Stimulated activated naive CD8-positive, alpha-beta T cell treated with anti-CD3 and anti-CD28 coated beads, Interleukin-15, amount 100 ng/mL, for 72 hours (primary cell): Measurements from ENCODE around the gene ACSF3.

Source experiments
- ATAC-seq: fragments of 150-1000 bp; cut with Tn5 transposase; 2 replicates; pipeline ENCODE4 v1.10.0; 2021; ENCODE audit warnings: mild to moderate bottlenecking, moderate library complexity
- DNase-seq, 2 donors: peaks; one replicate each; pipeline ENCODE4 v3.0.0; 2021 to 2022
- H3K27ac Mint-ChIP-seq, 2 donors: one replicate each; pipeline ENCODE4 v1.8.0; 2022; ENCODE audit warnings: mild to moderate bottlenecking in 2 of 2, mixed read lengths in 2 of 2, moderate library complexity in 2 of 2
- H3K27me3 Mint-ChIP-seq: one replicate; pipeline ENCODE4 v1.8.0; 2022; ENCODE audit warnings: mixed read lengths
- H3K4me1 Mint-ChIP-seq: one replicate; pipeline ENCODE4 v1.8.0; 2022; ENCODE audit warnings: mild to moderate bottlenecking, mixed read lengths
- H3K4me3 Mint-ChIP-seq, 2 donors: one replicate each; pipeline ENCODE4 v1.8.0; 2022; ENCODE audit warnings: mild to moderate bottlenecking in 2 of 2, mixed read lengths in 2 of 2, moderate library complexity in 1 of 2
- H3K9me3 Mint-ChIP-seq, 2 donors: one replicate each; pipeline ENCODE4 v1.8.0; 2022; ENCODE audit warnings: mixed read lengths in 2 of 2

ACSF3 gene

GRCh38 chr16:89133457-89134127 is 39.9 kb downstream of the ACSF3 start:
- Mint-ChIP-seq H3K4me3 (no peak overlapping the region), H3K4me1 (peaks cover 6% of the 10 kb centered on the region)
- no peak for ATAC-seq

GRCh38 chr16:89134269-89134668 is 40.6 kb downstream of the ACSF3 start:
- Mint-ChIP-seq H3K27ac (no peak overlapping the region), H3K4me3 (no peak overlapping the region), H3K9me3 (no peaks in the 10 kb centered on the region)

More at GRCh38 chr16:89133457-89134127, 39.9 kb downstream of the ACSF3 start:
- Mint-ChIP-seq H3K9me3 (no peaks in the 10 kb centered on the region), H3K27ac (peak overlapping the region in 1 of 2 donors; percentile 27), H3K27me3 (no peaks in the 10 kb centered on the region)
- DNase-seq = no peak

GRCh38 chr16:89135166-89135565 is 41.5 kb downstream of the ACSF3 start:
- Mint-ChIP-seq H3K4me1 (peaks cover 6% of the 10 kb centered on the region), H3K27ac (no peak overlapping the region), H3K9me3 (no peaks in the 10 kb centered on the region), H3K4me3 (no peak overlapping the region), H3K27me3 (no peaks in the 10 kb centered on the region)
- ATAC-seq (no peak), DNase-seq (no peak)

More at GRCh38 chr16:89134269-89134668, 40.6 kb downstream of the ACSF3 start:
- Mint-ChIP-seq H3K4me1 (peaks cover 6% of the 10 kb centered on the region), H3K27me3 (no peaks in the 10 kb centered on the region)
- DNase-seq (no peak), ATAC-seq (no peak)

- Mint-ChIP-seq H3K9me3 (no peaks in the 10 kb centered on the region), H3K4me1 (peaks cover 5% of the 10 kb centered on the region), H3K4me3 (no peak overlapping the region), H3K27ac (no peak overlapping the region), H3K27me3 (no peaks in the 10 kb centered on the region)
- no peak for ATAC-seq
- no peak for DNase-seq
Measured at GRCh38 chr16:89135971-89136765, 42.5 kb downstream of the ACSF3 start.

GRCh38 chr16:89136931-89137330 is 43.3 kb downstream of the ACSF3 start:
- no peaks in the 10 kb centered on the region for H3K27me3 Mint-ChIP-seq
- H3K9me3 Mint-ChIP-seq = no peaks in the 10 kb centered on the region
- H3K27ac Mint-ChIP-seq = no peak overlapping the region
- no peak overlapping the region for H3K4me3 Mint-ChIP-seq
- DNase-seq (no peak), ATAC-seq (no peak)
- no peaks in the 10 kb centered on the region for H3K4me1 Mint-ChIP-seq

- no peak for ATAC-seq
- H3K27me3 Mint-ChIP-seq = no peaks in the 10 kb centered on the region
- H3K27ac Mint-ChIP-seq = no peak overlapping the region
- no peak for DNase-seq
- no peaks in the 10 kb centered on the region for H3K4me1 Mint-ChIP-seq
- H3K9me3 Mint-ChIP-seq = no peaks in the 10 kb centered on the region
- H3K4me3 Mint-ChIP-seq = no peak overlapping the region
Measured at GRCh38 chr16:89137666-89138512, 44.2 kb downstream of the ACSF3 start.

- no peak overlapping the region for H3K4me3 Mint-ChIP-seq
- DNase-seq (no peak), ATAC-seq (no peak)
- H3K4me1 Mint-ChIP-seq = no peaks in the 10 kb centered on the region
- no peaks in the 10 kb centered on the region for H3K9me3 Mint-ChIP-seq
- H3K27me3 Mint-ChIP-seq = no peaks in the 10 kb centered on the region
- H3K27ac Mint-ChIP-seq = no peak overlapping the region
Measured at GRCh38 chr16:89138513-89138795, 44.8 kb downstream of the ACSF3 start.

- H3K9me3 Mint-ChIP-seq = no peaks in the 10 kb centered on the region
- H3K4me3 Mint-ChIP-seq = no peak overlapping the region
- no peak overlapping the region for H3K27ac Mint-ChIP-seq
- ATAC-seq (no peak), DNase-seq (no peak)
- no peaks in the 10 kb centered on the region for H3K4me1 Mint-ChIP-seq
- no peaks in the 10 kb centered on the region for H3K27me3 Mint-ChIP-seq
Measured at GRCh38 chr16:89138843-89139520, 45.3 kb downstream of the ACSF3 start.

GRCh38 chr16:89139907-89140361 is 46.3 kb downstream of the ACSF3 start:
- Mint-ChIP-seq H3K27me3 (no peaks in the 10 kb centered on the region), H3K27ac (peak overlapping the region in 1 of 2 donors; percentile 48), H3K4me1 (no peaks in the 10 kb centered on the region), H3K9me3 (no peaks in the 10 kb centered on the region), H3K4me3 (no peak overlapping the region)
- DNase-seq (no peak), ATAC-seq (no peak)

- DNase-seq (no peak), ATAC-seq (no peak)
- no peaks in the 10 kb centered on the region for H3K9me3 Mint-ChIP-seq
- H3K4me3 Mint-ChIP-seq = no peak overlapping the region
- no peaks in the 10 kb centered on the region for H3K4me1 Mint-ChIP-seq
- H3K27ac Mint-ChIP-seq = no peak overlapping the region
- H3K27me3 Mint-ChIP-seq = no peaks in the 10 kb centered on the region
Measured at GRCh38 chr16:89140401-89140800, 46.7 kb downstream of the ACSF3 start.

- DNase-seq (no peak), ATAC-seq (no peak)
- H3K27me3 Mint-ChIP-seq = no peaks in the 10 kb centered on the region
- H3K4me1 Mint-ChIP-seq = no peaks in the 10 kb centered on the region
- no peaks in the 10 kb centered on the region for H3K9me3 Mint-ChIP-seq
- H3K4me3 Mint-ChIP-seq = no peak overlapping the region
- peak overlapping the region in 1 of 2 donors; percentile 76 for H3K27ac Mint-ChIP-seq
Measured at GRCh38 chr16:89140981-89141883, 47.6 kb downstream of the ACSF3 start.

- H3K27me3 Mint-ChIP-seq = no peaks in the 10 kb centered on the region
- no peak for ATAC-seq
- H3K4me3 Mint-ChIP-seq = no peak overlapping the region
- H3K27ac Mint-ChIP-seq = no peak overlapping the region
- H3K4me1 Mint-ChIP-seq = no peaks in the 10 kb centered on the region
- no peak for DNase-seq
- no peaks in the 10 kb centered on the region for H3K9me3 Mint-ChIP-seq
Measured at GRCh38 chr16:89141884-89142267, 48.2 kb downstream of the ACSF3 start.

- no peak for DNase-seq
Measured at GRCh38 chr16:89142474-89143195, 49.0 kb downstream of the ACSF3 start.

GRCh38 chr16:89143201-89143741 is 49.6 kb downstream of the ACSF3 start:
- DNase-seq = no peak
- Mint-ChIP-seq H3K4me1 (no peaks in the 10 kb centered on the region), H3K27me3 (no peaks in the 10 kb centered on the region), H3K27ac (peak overlapping the region in 1 of 2 donors; percentile 76), H3K4me3 (no peak overlapping the region), H3K9me3 (no peaks in the 10 kb centered on the region)
- peak; percentile 8 for ATAC-seq

More at GRCh38 chr16:89142474-89143195, 49.0 kb downstream of the ACSF3 start:
- H3K4me3 Mint-ChIP-seq = no peak overlapping the region
- H3K27me3 Mint-ChIP-seq = no peaks in the 10 kb centered on the region
- no peaks in the 10 kb centered on the region for H3K4me1 Mint-ChIP-seq
- no peak for ATAC-seq
- H3K27ac Mint-ChIP-seq = no peak overlapping the region
- no peaks in the 10 kb centered on the region for H3K9me3 Mint-ChIP-seq
